Stimulated activated CD8-positive, alpha-beta memory T cell treated with anti-CD3 and anti-CD28 coated beads, Interleukin-4, amount 100 ng/mL, for 24 hours (primary cell): Measurements from ENCODE around the gene GRIN3B.

Experiments used
- DNase-seq: peaks from one replicate; pipeline ENCODE4 v3.0.0-alpha.2; 2020; ENCODE audit warnings: low read depth

GRIN3B gene

DNA sequence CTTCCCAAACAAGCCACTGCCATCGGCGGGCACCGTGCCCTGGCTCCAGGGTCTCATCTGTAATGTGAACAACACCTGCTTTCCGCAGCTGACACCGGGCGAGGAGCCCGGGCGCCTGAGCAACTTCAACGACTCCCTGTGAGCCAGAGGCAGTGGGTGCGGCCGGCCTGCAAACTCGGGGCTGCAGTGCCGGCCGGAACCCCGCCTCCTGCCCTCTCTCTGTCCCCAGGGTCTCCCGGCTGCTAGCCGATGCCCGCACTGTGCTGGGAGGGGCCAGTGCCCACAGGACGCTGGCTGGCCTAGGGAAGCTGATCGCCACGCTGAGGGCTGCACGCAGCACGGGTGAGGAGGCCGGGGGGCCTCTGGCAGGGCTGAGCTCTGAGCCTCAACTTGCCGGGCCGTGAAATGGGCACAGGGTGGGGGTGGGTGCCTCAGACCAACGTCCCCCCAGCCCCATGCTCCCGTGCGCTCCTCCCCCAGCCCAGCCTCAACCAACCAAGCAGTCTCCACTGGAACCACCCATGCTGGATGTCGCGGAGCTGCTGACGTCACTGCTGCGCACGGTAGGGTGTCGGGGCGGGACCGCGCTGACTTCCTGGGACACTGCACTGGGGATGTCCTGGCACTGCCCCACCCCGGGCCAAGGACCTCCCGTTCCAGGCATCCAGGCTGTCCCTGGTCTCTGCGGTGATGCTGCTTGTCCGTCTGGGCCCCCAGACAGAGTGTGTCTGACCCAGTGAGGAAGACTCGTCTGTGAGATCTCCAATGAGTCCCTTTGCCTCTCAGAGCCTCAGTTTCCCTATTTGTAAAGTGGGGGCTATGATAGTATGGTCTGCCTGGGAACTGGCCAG lies 41.8 kb downstream of the GRIN3B start:
- no peak for DNase-seq

DNA sequence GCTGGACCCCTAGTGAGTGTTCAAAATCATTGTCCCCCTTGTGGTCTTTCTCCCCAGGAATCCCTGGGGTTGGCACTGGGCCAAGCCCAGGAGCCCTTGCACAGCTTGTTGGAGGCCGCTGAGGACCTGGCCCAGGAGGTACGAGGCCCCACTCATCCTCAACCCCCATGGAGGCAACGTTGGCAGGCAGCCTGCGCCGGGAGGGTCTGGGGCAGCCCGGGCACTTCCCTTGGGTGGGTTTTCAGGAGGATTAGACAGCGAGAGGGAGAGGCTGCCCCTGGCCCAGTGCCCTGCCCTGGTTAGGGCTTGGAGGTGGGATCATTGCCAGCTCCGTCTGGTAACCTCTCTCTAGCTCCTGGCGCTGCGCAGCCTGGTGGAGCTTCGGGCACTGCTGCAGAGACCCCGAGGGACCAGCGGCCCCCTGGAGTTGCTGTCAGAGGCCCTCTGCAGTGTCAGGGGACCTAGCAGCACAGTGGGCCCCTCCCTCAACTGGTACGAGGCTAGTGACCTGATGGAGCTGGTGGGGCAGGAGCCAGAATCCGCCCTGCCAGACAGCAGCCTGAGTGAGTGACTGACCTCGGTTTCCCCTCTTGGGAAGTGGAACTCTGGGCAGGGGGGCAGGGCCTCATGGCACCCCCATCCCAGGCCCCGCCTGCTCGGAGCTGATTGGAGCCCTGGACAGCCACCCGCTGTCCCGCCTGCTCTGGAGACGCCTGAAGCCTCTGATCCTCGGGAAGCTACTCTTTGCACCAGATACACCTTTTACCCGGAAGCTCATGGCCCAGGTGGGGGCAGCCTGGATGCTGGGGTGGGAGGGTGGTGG lies 42.7 kb downstream of the GRIN3B start:
- no peak for DNase-seq

DNA sequence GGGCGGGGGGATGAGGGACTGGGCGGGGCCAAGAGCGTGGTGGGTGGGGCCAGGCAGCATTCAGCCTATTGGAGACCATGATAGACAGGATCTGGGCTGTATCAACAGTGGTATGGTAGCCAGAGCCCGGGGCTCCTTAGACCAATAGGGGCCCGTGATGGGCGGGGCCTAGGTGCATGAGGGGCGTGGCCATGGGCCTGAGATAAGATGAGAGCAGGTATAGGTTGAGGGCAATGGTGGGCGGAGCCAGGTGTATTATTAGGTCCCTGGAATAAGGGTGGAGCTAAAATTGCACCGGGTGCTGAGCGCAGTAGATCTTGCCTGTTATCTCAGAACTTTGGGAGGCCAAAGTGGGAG lies 45.0 kb downstream of the GRIN3B start:
- DNase-seq, result peak; percentile 53

DNA sequence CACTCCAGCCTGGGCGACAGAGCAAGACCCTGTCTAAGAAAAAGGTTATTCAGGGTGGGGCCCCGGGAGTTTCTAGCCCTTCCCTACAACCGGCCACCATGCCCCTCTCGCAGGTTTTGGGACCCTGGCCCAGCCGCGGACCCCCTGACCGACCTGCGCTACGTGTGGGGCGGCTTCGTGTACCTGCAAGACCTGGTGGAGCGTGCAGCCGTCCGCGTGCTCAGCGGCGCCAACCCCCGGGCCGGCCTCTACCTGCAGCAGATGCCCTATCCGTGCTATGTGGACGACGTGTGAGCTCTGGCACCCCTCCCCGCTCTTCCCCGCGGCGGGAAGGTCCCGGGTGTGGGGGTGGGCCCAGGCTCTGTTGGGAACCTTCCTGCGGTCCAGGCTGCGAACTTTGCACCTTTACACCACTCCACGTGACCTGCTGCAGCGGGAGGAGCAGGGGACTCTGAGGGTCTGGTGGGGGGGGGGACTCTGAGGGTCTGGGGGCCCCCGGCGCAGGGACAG lies 46.0 kb downstream of the GRIN3B start:
- DNase-seq, result no peak

DNA sequence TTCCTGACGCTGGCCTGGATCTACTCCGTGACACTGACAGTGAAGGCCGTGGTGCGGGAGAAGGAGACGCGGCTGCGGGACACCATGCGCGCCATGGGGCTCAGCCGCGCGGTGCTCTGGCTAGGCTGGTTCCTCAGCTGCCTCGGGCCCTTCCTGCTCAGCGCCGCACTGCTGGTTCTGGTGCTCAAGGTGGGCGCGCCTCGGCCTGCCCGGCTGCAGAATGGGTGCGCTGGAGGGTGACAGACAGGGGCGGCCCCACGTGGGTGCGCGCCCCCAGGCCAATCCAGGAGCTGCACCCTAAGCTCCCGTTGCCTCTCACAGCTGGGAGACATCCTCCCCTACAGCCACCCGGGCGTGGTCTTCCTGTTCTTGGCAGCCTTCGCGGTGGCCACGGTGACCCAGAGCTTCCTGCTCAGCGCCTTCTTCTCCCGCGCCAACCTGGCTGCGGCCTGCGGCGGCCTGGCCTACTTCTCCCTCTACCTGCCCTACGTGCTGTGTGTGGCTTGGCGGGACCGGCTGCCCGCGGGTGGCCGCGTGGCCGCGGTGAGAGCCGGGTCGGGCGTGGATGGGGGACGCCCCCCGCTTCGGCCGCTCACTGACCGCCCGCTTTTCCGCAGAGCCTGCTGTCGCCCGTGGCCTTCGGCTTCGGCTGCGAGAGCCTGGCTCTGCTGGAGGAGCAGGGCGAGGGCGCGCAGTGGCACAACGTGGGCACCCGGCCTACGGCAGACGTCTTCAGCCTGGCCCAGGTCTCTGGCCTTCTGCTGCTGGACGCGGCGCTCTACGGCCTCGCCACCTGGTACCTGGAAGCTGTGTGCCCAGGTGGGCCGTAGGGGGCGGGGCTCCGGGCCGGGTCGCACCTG lies 46.8 kb downstream of the GRIN3B start:
- DNase-seq, result no peak

DNA sequence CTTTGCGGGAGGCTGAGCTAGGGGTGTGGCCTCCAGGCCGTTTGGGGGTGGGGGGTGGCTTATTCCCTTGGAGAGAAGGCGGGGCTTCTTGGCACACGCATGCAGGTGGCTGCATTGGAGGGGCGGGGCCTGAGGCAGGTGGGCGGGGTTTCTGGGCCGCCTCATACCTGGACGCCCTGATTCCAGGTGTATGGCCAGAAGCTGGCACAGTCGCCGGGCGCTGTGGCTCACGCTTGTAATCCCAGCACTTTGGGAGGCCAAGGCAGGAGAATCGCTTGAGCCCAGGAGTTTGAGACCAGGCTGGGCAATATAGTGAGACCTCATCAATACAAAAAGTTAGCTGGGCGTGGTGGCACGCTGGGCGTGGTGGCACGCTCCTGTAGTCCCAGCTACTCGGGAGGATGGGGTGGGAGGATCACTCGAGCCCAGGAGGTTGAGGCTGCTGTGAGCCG lies 47.5 kb downstream of the GRIN3B start:
- no peak for DNase-seq

DNA sequence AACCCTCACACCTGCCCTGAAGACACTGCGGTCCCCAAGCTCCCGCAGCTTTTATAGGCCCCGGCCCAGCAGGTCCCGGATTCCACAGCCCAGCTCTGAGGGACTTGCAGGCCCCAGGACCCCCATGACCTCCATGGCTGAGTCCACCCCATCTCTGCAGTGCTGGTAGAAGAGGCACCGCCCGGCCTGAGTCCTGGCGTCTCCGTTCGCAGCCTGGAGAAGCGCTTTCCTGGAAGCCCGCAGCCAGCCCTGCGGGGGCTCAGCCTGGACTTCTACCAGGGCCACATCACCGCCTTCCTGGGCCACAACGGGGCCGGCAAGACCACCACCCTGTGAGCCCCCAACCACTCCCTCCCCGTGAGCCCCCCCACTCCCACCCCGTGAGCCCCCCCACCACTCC lies 48.9 kb downstream of the GRIN3B start:
- DNase-seq, result no peak

DNA sequence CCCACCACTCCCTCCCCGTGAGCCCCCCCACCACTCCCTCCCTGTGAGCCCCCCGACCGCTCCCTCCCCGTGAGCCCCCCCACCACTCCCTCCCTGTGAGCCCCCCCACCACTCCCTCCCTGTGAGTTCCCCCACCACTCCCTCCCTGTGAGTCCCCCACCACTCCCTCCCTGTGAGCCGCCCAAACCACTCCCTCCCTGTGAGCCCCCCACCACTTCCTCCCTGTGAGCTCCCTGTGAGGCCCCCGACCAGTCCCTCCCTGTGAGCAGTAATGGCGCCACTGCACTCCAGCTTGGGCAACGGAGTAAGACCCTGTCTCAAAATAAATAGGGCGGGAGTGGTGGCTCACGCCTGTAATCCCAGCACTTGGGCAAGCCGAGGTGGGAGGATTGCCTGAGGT lies 49.6 kb downstream of the GRIN3B start:
- DNase-seq, result no peak

DNA sequence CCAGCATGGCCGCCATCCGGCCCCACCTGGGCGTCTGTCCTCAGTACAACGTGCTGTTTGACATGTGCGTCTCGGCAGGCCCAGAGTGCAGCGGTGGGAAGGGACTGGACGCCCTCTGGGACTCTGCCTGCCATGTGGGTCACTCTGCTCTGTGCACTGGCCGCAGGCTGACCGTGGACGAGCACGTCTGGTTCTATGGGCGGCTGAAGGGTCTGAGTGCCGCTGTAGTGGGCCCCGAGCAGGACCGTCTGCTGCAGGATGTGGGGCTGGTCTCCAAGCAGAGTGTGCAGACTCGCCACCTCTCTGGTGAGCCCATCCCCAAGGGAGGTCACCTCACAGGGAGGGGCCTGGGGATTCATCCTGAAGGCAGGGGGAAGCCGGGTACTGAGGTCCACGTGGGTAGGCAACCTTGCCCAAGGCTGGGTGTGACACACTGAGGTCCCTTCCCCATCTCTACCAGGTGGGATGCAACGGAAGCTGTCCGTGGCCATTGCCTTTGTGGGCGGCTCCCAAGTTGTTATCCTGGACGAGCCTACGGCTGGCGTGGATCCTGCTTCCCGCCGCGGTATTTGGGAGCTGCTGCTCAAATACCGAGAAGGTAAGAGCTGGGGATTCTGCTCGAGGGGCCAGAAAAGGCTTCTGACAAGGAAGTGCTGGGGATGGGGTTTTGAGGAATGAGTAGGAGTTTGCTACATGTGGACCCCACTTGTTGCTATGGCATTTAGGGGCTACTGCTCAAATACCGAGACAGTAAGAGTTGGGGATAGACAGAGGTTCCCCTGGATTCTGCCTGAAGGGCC lies 51.0 kb downstream of the GRIN3B start:
- no peak for DNase-seq

DNA sequence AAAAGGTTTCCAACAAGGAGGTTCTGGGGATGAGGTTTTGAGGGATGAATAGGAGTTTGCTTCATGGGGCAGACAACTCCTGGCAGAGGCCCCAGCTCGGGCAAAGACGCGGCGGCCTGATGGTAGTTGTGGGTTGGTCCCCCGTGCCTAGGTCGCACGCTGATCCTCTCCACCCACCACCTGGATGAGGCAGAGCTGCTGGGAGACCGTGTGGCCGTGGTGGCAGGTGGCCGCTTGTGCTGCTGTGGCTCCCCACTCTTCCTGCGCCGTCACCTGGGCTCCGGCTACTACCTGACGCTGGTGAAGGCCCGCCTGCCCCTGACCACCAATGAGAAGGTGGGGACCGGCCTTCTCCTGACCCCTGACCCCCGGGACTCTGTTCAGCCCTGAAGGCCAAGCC lies 51.6 kb downstream of the GRIN3B start:
- DNase-seq, result no peak

DNA sequence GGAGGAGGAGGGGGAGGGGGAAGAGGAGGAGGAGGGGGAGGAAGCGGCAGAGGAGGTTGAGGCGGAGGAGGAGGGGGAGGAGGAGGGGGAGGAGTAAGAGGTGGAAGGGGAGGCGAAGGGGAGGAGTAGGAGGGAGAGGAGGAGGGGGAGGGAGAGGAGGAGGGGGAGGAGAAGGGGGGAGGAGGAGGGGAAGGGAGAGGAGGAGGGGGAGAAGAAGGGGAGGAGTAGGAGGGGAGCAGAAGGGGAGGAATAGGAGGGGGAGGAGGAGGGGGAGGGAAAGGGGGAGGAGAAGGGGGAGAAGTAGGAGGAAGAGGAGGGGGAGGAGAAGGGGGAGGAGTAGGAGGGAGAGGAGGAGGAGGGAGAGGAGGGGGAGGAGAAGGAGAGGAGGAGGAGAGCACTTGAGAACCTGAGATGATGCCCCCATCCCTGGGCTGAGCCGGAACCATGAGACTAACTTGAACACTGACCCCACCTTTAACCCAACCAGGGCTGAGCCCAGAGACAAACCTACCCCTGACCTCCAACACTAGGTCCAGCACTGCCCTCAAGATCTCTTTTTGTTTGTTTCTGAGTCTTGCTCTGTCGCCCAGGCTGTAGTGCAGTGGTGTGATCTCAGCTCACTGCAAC lies 52.2 kb downstream of the GRIN3B start:
- no peak for DNase-seq

DNA sequence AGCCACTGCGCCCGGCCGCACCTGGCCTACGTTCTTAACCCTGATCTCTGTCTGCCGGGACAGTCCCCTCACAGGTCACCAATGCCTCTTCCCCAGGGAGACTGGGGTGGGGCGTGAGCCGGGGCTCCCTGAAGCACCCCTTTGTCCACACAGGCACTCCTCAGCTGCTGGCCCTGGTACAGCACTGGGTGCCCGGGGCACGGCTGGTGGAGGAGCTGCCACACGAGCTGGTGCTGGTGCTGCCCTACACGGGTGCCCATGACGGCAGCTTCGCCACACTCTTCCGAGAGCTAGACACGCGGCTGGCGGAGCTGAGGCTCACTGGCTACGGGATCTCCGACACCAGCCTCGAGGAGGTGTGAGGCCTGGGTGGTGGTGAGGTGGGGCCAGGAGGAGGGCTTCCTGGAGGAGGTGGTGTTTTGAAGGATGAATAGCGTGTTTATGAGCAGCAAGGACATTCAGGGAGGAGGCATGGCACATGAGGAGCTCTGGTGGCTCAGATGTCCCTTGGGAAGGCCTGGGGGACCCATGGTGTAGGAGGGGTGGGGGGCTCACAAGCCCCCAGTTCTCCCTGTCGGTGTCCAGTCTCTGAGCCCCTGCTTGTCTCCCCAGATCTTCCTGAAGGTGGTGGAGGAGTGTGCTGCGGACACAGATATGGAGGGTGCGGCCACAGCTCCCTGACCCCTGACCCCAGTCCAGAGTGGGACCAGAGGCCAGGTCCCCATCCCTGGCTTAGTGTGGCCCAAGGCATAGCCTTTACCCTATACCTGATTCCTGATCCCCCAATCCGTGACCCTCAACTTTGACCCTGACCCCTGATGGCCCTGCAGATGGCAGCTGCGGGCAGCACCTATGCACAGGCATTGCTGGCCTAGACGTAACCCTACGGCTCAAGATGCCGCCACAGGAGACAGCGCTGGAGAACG lies 53.2 kb downstream of the GRIN3B start:
- no peak for DNase-seq

DNA sequence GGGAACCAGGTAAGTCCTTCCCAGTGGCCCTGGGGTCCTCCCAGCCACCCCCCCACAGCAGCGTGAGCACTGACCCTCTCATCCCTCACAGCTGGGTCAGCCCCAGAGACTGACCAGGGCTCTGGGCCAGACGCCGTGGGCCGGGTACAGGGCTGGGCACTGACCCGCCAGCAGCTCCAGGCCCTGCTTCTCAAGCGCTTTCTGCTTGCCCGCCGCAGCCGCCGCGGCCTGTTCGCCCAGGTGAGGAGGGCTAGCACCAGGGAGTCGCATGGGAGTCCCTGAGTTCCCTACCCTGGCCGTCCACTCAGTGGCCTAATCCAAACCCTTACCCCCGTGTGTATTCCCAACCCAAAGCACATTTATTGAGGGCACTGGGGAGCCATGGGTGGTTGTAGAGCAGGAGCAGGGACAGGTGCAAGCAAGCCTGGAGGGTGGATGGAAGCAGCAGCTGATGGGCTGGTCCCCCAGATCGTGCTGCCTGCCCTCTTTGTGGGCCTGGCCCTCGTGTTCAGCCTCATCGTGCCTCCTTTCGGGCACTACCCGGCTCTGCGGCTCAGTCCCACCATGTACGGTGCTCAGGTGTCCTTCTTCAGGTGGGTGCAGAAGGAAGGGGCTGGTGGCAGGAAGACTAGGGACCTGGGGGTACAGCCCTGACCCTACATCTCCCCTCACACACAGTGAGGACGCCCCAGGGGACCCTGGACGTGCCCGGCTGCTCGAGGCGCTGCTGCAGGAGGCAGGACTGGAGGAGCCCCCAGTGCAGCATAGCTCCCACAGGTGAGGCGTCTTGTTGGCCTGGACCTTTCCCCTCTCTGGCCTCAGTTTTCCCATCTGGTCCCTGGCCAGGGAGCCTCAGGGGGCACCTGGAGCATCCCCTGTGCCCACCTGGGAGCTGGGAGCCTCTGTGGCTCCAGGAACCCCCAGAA lies 54.1 kb downstream of the GRIN3B start:
- no peak for DNase-seq

DNA sequence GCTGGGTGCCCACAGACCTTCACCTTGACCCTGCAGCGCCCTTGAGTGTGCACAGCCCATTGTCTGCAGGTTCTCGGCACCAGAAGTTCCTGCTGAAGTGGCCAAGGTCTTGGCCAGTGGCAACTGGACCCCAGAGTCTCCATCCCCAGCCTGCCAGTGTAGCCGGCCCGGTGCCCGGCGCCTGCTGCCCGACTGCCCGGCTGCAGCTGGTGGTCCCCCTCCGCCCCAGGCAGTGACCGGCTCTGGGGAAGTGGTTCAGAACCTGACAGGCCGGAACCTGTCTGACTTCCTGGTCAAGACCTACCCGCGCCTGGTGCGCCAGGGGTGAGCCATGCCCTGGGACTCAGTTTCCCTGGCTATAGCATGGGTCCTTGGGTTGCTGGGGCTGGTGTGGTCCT lies 54.8 kb downstream of the GRIN3B start:
- no peak for DNase-seq

DNA sequence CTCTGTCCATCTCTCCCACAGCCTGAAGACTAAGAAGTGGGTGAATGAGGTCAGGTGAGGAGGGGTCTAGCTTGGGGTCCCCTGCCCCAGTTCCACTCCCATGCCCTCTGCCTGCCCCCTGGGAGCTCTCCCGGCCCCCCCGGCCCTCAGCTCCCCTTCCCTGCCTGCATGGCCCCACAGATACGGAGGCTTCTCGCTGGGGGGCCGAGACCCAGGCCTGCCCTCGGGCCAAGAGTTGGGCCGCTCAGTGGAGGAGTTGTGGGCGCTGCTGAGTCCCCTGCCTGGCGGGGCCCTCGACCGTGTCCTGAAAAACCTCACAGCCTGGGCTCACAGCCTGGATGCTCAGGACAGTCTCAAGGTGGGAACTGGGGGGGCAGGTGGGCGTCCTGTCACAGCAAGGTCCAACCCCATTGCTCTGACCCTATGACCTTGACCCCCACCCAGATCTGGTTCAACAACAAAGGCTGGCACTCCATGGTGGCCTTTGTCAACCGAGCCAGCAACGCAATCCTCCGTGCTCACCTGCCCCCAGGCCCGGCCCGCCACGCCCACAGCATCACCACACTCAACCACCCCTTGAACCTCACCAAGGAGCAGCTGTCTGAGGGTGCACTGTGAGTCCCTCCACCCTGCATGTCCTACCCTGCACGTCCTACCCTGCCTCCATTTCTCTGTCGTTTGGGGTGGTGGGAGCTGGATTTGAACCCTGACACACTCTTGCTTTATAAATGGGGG lies 55.8 kb downstream of the GRIN3B start:
- DNase-seq, result no peak

DNA sequence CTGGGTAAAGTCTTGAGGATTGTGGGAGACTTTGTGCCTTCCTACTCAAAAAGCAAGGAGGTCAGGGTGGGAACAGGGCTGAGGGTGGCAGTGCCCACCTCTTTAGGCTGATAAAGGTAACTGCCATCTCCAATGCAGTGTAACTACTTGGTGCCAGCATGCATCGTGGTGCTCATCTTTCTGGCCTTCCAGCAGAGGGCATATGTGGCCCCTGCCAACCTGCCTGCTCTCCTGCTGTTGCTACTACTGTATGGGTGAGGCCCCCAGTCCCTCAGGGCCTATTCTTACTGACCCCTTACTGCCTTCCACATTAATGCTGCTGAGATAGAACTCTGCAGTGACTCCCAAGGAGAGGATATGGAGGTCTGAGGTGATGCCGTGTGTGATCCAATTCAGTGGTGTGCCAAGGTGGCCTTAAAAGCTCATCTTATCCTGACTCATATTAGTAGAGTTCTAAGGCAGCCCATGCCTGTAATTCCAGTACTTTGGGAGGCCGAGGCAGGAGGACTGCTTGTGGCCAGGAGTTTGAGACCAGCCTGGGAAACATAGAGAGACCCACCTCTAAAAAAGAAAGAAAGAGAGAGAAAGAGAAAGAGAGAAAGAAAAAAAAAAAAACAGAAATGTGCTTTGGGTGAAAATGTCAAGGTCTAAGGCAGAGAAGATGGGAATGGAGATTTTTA lies 57.1 kb downstream of the GRIN3B start:
- DNase-seq, result no peak

DNA sequence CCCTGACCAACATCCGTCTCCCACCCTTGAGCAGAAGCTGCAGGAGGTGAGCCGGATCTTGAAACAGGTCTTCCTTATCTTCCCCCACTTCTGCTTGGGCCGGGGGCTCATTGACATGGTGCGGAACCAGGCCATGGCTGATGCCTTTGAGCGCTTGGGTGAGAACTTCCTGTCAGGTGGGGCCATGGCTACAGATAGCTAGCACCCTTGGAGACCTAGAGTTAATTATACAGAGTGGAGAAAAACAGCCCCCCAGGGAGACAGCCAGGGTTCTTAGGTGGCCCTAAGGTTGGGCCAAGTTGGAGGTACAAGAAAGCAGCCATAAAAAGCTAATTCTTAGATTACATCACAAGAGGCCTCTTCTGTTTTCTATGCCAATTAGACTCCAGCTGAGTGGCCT lies 57.9 kb downstream of the GRIN3B start:
- no peak for DNase-seq
